ENCODE results near the gene CYB561D1.

DNA sequence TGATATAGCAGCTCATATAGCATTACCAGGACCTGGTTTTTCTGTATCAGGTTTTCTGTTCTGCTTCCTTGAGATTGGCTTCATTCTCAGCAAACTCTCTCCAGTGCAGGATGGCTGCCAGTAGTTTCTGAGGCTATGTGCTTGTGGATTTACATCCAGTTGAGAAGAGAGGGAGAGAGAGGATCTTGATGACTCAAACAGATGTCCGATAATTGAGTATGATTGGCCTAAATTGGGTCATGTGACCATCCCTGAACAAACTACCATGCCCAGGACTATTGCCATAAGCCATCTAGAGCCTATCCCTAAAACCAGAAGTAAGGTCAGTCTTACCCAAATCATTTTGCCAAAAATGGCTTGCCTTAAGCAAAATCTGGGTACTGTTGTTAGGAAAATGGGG lies 49.5 kb upstream of the CYB561D1 start:
- TF ChIP-seq, protein P1, sequence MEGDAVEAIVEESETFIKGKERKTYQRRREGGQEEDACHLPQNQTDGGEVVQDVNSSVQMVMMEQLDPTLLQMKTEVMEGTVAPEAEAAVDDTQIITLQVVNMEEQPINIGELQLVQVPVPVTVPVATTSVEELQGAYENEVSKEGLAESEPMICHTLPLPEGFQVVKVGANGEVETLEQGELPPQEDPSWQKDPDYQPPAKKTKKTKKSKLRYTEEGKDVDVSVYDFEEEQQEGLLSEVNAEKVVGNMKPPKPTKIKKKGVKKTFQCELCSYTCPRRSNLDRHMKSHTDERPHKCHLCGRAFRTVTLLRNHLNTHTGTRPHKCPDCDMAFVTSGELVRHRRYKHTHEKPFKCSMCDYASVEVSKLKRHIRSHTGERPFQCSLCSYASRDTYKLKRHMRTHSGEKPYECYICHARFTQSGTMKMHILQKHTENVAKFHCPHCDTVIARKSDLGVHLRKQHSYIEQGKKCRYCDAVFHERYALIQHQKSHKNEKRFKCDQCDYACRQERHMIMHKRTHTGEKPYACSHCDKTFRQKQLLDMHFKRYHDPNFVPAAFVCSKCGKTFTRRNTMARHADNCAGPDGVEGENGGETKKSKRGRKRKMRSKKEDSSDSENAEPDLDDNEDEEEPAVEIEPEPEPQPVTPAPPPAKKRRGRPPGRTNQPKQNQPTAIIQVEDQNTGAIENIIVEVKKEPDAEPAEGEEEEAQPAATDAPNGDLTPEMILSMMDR (conservative IDR thresholded peaks at IDR 0.05), result no peak
- no peak for TF ChIP-seq EZH2 (IDR thresholded peaks at IDR 0.05; ENCODE audit: low read depth)
